Neural cell (in vitro differentiated cells): ENCODE data around the gene KPNA4. TPM values are rescaled to one million over a fixed set of nuclear protein-coding genes. Genes with fewer than 3 reads are reported as not detected.
A peak's percentile ranks its signal among the peaks of the same experiment; 100 is the strongest.

Source experiments
- H2AFZ ChIP-seq: fragments of 200-600, 300-800 bp; sonication (generic), shearing (Covaris generic); 2 replicates; pipeline ENCODE4 v1.6.0; 2014; ENCODE audit warnings: low read depth, mild to moderate bottlenecking, antibody characterized with exemption, low read length, moderate library complexity
- H3F3A ChIP-seq: fragments of 200-600 bp; shearing (Covaris generic); 2 replicates; pipeline ENCODE4 v1.6.1; 2016; ENCODE audit warnings: mild to moderate bottlenecking, moderate library complexity, mixed read lengths, antibody characterized with exemption, low read length; ENCODE audit not compliant: insufficient read depth, poor library complexity, severe bottlenecking
- H3K27ac ChIP-seq: fragments of 200-600, 300-800 bp; sonication (generic), shearing (Covaris generic); 2 replicates; pipeline ENCODE4 v1.5.1; 2014; ENCODE audit warnings: mild to moderate bottlenecking, low read length, moderate library complexity
- H3K27me3 ChIP-seq: fragments of 300-800, 200-600 bp; sonication (generic), shearing (Covaris generic); 2 replicates; pipeline ENCODE4 v1.6.0; 2014; ENCODE audit warnings: mild to moderate bottlenecking, low read depth, low read length, moderate library complexity; ENCODE audit not compliant: insufficient read depth
- H3K36me3 ChIP-seq: fragments of 300-800, 200-600 bp; sonication (generic), shearing (Covaris generic); 2 replicates; pipeline ENCODE4 v1.5.1; 2014; ENCODE audit warnings: mild to moderate bottlenecking, antibody characterized with exemption, low read length, moderate library complexity; ENCODE audit not compliant: insufficient read depth
- H3K4me2 ChIP-seq: fragments of 300-800, 200-600 bp; sonication (generic), shearing (Covaris generic); 2 replicates; pipeline ENCODE4 v1.6.0; 2014; ENCODE audit warnings: mild to moderate bottlenecking, low read length
- H3K4me3 ChIP-seq: fragments of 300-800, 200-600 bp; sonication (generic), shearing (Covaris generic); 2 replicates; pipeline ENCODE4 v1.5.1; 2014; ENCODE audit warnings: mild to moderate bottlenecking, low read length, moderate library complexity
- H3K79me2 ChIP-seq: fragments of 200-600 bp; shearing (Covaris generic); replicated peaks from 2 replicates; pipeline ENCODE4 v1.6.0; 2014; ENCODE audit warnings: mild to moderate bottlenecking, low read length, moderate library complexity; ENCODE audit not compliant: insufficient read depth
- H3K9ac ChIP-seq: fragments of 300-800, 200-600 bp; sonication (generic), shearing (Covaris generic); 2 replicates; pipeline ENCODE4 v1.6.1; 2016; ENCODE audit warnings: mild to moderate bottlenecking, low read length, mixed read lengths
- H3K9me2 ChIP-seq: fragments of 200-600 bp; shearing (Covaris generic); 2 replicates; pipeline ENCODE4 v1.6.1; 2016; ENCODE audit warnings: mild to moderate bottlenecking, low read length, mixed read lengths; ENCODE audit not compliant: insufficient read depth
- H3K9me3 ChIP-seq: fragments of 200-600, 300-800 bp; sonication (generic), shearing (Covaris generic); 2 replicates; pipeline ENCODE4 v1.6.1; 2016; ENCODE audit warnings: mild to moderate bottlenecking, mixed run types, low read length, moderate library complexity, mixed read lengths
- H4K20me1 ChIP-seq: fragments of 200-600 bp; shearing (Covaris generic); 2 replicates; pipeline ENCODE4 v1.6.1; 2016; ENCODE audit warnings: mild to moderate bottlenecking, mixed run types; ENCODE audit not compliant: insufficient read depth
- EP300 ChIP-seq: fragments of 450-650 bp; conservative IDR thresholded peaks from 2 replicates; pipeline ENCODE4 v1.6.1; 2014; ENCODE audit warnings: antibody characterized with exemption, mild to moderate bottlenecking, moderate library complexity; ENCODE audit not compliant: poor library complexity, severe bottlenecking
- EZH2 ChIP-seq: fragments of 200-600, 300-800 bp; shearing (Covaris generic), sonication (generic); IDR thresholded peaks from 2 replicates; pipeline ENCODE4 v1.6.1; 2014; ENCODE audit warnings: antibody characterized with exemption, low read length, borderline replicate concordance, mild to moderate bottlenecking; ENCODE audit not compliant: insufficient read depth, poor library complexity, severe bottlenecking
- MXI1 ChIP-seq: fragments of 450-650 bp; conservative IDR thresholded peaks from 2 replicates; pipeline ENCODE4 v1.6.1; 2014; ENCODE audit warnings: antibody characterized with exemption, mild to moderate bottlenecking; ENCODE audit not compliant: poor library complexity, severe bottlenecking
- POLR2AphosphoS5 ChIP-seq: IDR thresholded peaks from 2 replicates; pipeline ENCODE4 v1.6.1; 2012
- RAD21 ChIP-seq: fragments of 450-650 bp; conservative IDR thresholded peaks from 2 replicates; pipeline ENCODE4 v1.6.1; 2014; ENCODE audit warnings: antibody characterized with exemption, mild to moderate bottlenecking, moderate library complexity
- SMC3 ChIP-seq: fragments of 450-650 bp; conservative IDR thresholded peaks from 2 replicates; pipeline ENCODE4 v1.6.1; 2014; ENCODE audit warnings: antibody characterized with exemption, mild to moderate bottlenecking, moderate library complexity; ENCODE audit not compliant: poor library complexity
- TAF1 ChIP-seq: IDR thresholded peaks from 2 replicates; pipeline ENCODE4 v1.6.1; 2012; ENCODE audit warnings: low read depth
- polyA plus RNA-seq: library from polyadenylated mRNA; depleted of rRNA; stranded (reverse); fragments of >200 nt; gene quantifications from 2 replicates; pipeline ENCODE4 v1.2.3, GENCODE V29; 2014
- TF ChIP-seq, protein P1 (sequence below): IDR thresholded peaks from 2 replicates; pipeline ENCODE4 v1.6.1; 2012; ENCODE audit warnings: borderline replicate concordance
- TF ChIP-seq, protein P2 (sequence below): fragments of 450-650 bp; IDR thresholded peaks from 2 replicates; pipeline ENCODE4 v1.5.1; 2014; ENCODE audit warnings: antibody characterized with exemption, mild to moderate bottlenecking, moderate library complexity; ENCODE audit not compliant: poor library complexity, severe bottlenecking

KPNA4 gene
- polyA plus RNA-seq, 1 donor from 2014 or later: 23.1 TPM

DNA sequence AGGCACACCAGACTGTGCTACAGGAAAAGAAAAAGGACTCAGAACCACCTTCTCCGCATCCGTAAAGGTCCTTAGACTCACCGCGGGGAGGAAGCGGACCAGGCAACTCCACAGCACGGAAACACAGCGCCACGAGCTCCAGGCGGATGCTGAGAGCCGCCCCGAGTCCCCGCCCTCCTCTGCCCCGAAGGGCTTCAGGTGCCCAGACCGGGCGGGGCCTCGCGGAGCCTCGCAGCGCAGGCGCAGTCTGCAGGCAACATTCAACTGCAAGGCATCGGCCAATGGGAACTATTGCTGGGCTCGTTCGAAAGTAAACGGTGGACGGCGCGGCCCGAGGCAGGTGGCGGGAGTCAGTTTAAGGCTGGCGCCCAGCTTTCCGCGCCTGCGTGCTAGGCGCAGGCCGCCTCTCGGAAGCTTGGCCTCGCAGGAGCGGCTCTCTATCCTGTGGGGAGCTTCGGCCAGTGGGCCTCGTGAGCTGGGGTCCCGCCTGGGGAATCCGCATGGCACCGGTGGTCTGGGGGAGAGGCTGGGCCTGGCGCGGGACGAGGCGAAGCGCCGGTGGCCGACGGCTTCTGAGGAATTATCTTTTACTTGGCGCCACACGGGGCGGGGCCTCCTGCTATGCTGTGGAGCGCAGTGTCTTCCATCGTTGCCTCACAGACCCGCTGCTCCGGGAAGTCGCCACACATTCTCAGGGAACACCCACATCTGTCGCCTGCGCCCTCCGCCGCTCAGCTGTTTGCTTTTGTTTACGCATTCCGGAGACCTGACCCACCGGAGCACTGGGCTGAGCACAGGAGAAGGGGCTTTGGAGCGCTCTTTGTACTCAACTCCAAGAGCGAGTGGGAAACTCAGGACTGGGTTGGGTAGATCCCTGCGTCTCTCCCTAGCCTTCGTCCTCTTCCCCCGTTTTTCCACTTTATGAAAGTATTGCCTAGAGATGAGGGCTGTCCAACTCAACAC is 115.5 kb downstream of the KPNA4 start, which contains the start of gene TRIM59:
TSS of gene TRIM59 (minus strand) at position 151 of the 963 bp plus-strand sequence. CDS start 10,603 bp downstream, outside the sequence.
- H2AFZ ChIP-seq: peak within 1 kb of the TSS; percentile 79
- no peaks in the 10 kb centered on the region for H3K36me3 ChIP-seq
- no peaks in the 10 kb centered on the region for H3K27me3 ChIP-seq
- H3K4me3 ChIP-seq: peak within 1 kb of the TSS; percentile 74
- peak within 1 kb of the TSS; percentile 57 for H3K9ac ChIP-seq
- no peaks in the 10 kb centered on the region for H3K9me3 ChIP-seq
- H3F3A ChIP-seq: no peaks in the 10 kb centered on the region
- TF ChIP-seq TAF1: peak; percentile 32
- TF ChIP-seq MXI1: peak; percentile 77
- TF ChIP-seq, protein P1, sequence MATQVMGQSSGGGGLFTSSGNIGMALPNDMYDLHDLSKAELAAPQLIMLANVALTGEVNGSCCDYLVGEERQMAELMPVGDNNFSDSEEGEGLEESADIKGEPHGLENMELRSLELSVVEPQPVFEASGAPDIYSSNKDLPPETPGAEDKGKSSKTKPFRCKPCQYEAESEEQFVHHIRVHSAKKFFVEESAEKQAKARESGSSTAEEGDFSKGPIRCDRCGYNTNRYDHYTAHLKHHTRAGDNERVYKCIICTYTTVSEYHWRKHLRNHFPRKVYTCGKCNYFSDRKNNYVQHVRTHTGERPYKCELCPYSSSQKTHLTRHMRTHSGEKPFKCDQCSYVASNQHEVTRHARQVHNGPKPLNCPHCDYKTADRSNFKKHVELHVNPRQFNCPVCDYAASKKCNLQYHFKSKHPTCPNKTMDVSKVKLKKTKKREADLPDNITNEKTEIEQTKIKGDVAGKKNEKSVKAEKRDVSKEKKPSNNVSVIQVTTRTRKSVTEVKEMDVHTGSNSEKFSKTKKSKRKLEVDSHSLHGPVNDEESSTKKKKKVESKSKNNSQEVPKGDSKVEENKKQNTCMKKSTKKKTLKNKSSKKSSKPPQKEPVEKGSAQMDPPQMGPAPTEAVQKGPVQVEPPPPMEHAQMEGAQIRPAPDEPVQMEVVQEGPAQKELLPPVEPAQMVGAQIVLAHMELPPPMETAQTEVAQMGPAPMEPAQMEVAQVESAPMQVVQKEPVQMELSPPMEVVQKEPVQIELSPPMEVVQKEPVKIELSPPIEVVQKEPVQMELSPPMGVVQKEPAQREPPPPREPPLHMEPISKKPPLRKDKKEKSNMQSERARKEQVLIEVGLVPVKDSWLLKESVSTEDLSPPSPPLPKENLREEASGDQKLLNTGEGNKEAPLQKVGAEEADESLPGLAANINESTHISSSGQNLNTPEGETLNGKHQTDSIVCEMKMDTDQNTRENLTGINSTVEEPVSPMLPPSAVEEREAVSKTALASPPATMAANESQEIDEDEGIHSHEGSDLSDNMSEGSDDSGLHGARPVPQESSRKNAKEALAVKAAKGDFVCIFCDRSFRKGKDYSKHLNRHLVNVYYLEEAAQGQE: no peak
- peak; percentile 8 for TF ChIP-seq EP300
- TF ChIP-seq POLR2AphosphoS5: peak; percentile 18
- TF ChIP-seq SMC3: no peak
- TF ChIP-seq, protein P2, sequence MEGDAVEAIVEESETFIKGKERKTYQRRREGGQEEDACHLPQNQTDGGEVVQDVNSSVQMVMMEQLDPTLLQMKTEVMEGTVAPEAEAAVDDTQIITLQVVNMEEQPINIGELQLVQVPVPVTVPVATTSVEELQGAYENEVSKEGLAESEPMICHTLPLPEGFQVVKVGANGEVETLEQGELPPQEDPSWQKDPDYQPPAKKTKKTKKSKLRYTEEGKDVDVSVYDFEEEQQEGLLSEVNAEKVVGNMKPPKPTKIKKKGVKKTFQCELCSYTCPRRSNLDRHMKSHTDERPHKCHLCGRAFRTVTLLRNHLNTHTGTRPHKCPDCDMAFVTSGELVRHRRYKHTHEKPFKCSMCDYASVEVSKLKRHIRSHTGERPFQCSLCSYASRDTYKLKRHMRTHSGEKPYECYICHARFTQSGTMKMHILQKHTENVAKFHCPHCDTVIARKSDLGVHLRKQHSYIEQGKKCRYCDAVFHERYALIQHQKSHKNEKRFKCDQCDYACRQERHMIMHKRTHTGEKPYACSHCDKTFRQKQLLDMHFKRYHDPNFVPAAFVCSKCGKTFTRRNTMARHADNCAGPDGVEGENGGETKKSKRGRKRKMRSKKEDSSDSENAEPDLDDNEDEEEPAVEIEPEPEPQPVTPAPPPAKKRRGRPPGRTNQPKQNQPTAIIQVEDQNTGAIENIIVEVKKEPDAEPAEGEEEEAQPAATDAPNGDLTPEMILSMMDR: no peak
- peak within 1 kb of the TSS; percentile 59 for H3K4me2 ChIP-seq
- H4K20me1 ChIP-seq: no peaks in the 10 kb centered on the region
- peak within 1 kb of the TSS; percentile 24 for H3K27ac ChIP-seq
- H3K79me2 ChIP-seq: peaks cover 26% of the 10 kb centered on the region
- H3K9me2 ChIP-seq: no peaks in the 10 kb centered on the region

DNA sequence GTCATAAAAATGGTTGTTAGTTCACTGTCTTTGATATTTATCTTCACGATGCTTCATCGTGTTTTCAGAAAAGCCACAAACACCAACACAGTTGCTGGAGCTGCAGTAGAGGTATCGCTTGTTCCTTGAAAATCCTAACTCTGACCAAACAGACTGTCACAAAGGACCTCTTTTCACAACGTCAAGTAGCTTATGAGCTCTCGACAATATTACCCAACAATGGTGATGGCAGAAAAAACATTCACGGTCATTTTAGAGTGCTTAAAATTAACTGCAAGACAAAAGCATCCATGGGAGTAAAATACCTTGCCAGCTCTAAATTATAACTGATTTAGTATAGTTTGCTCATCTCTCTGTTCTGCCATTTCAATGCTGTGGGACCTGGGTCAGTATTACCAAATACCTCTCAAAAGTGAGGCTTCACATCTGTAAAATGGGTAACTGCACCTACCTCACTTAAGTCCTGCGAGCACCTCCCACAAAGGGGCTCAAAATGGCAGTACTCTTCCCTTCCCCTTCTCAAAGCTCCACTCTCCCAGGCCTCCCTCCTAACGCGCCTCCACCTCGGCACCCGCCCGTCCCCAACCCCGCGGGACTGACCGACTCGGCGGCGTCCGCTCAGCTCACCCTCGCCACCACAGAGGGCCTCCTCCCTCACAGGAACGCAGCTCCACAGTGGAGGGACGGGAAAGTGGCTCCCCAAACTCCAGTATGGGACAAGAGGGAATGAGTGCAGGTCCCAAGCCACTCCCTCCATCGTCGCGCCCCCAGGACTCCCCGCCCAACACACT is 116.3 kb downstream of the KPNA4 start:
- H3K79me2 ChIP-seq: peaks cover 31% of the 10 kb centered on the region
- peak overlapping the region; percentile 79 for H2AFZ ChIP-seq
- no peaks in the 10 kb centered on the region for H3K9me3 ChIP-seq
- peak overlapping the region; percentile 74 for H3K4me3 ChIP-seq
- H3K9me2 ChIP-seq: no peaks in the 10 kb centered on the region
- no peaks in the 10 kb centered on the region for H3F3A ChIP-seq
- no peaks in the 10 kb centered on the region for H3K27me3 ChIP-seq
- no peak overlapping the region for H3K4me2 ChIP-seq
- no peak overlapping the region for H3K27ac ChIP-seq
- peak overlapping the region; percentile 57 for H3K9ac ChIP-seq
- no peaks in the 10 kb centered on the region for H3K36me3 ChIP-seq
- H4K20me1 ChIP-seq: no peaks in the 10 kb centered on the region
- no peak for TF ChIP-seq POLR2AphosphoS5
- no peak for TF ChIP-seq TAF1
- TF ChIP-seq, protein P2: no peak
- TF ChIP-seq, protein P1: no peak
- TF ChIP-seq EZH2: no peak
- TF ChIP-seq EP300: no peak
- TF ChIP-seq RAD21: no peak
- no peak for TF ChIP-seq SMC3
- TF ChIP-seq MXI1: no peak
